Measurements from ENCODE around the gene EVX2. TPM values are rescaled to one million over a fixed set of nuclear protein-coding genes. Genes with fewer than 3 reads are reported as not detected.

Gene EVX2
- total and polyA plus RNA-seq, 2 of the 13 experiments (the other 11 are each of a cell fraction or from before 2014, with no cell fraction given): not detected

DNA sequence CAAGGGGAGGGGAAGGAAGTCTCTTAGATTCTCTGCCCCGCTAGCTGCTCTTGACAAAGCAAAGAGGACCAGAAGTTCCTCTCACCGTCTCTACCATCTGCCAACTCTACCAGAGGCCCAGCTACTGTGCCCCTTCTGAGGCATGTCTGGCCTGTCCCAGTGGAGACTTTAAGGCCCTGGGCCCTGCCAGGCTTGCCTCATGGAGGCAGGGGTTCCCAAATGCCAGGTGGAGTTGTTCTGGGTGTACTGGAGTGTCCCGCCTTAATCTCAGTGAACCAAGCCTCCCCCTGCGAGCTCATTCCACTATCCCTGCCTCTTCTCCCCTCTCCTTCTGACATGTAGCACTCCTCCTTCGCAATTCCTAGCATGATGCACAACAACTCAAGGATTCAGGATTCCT is 18.1 kb upstream of the EVX2 start:
- Histone ChIP-seq H3K27me3 (ENCODE audit: control insufficient read depth in 1 of 2, insufficient read depth in 2 of 2, low read length in 2 of 2) (peaks cover 38 to 99% of the 10 kb centered on the region in 2 experiments), H3K79me2 (ENCODE audit: insufficient read depth, low read length) (no peaks in the 10 kb centered on the region), H3K36me3 (replicated peaks in 1 of 2; ENCODE audit: control insufficient read depth in 1 of 2, insufficient read depth in 2 of 2, low read length in 2 of 2) (no peaks in the 10 kb centered on the region), H3K9me3 (ENCODE audit: low read length) (no peaks in the 10 kb centered on the region), H3K27ac (ENCODE audit: extremely low read length, insufficient read depth, low read length) (no peak overlapping the region), H3K4me1 (ENCODE audit: insufficient read depth, low read length) (peaks cover 12% of the 10 kb centered on the region), H3K4me3 (replicated peaks in 1 of 3; ENCODE audit: insufficient read depth in 1 of 3, low read depth in 2 of 3, low read length in 3 of 3) (no peak overlapping the region), H3K9ac (ENCODE audit: insufficient read depth, low read depth, low read length) (no peak overlapping the region), H4K20me1 (ENCODE audit: insufficient read depth, low read length) (no peaks in the 10 kb centered on the region; the same call in 1 of the 2 replicates), H3K4me2 (ENCODE audit: low read depth, low read length) (no peak overlapping the region), H2AFZ (ENCODE audit: low read length) (no peak overlapping the region)
- ATAC-seq: no peak
- no peak for FAIRE-seq
- no peak for DNase-seq (ENCODE audit: low spot score)
- no TSS peak for BruUV-seq (replicated peaks)
- intact Hi-C loops (cut with micrococcal nuclease; ENCODE audit: unreplicated experiment): no loop called here
- ChIA-PET CTCF (ENCODE audit: low intra/inter-chr PET ratio, low total read pairs) (no interaction called here), POLR2A (no interaction called here)
- in situ Hi-C loops (cut with HindIII; ENCODE audit: extremely low pct_ligation_motif_present, low pct_unique_long_range_greater_than_20kb): loop anchor here (10.0 kb wide), 1 partner anchor 1067 kb away; no protein-coding TSS in a partner anchor
- WGBS (ENCODE audit: low lambda C conversion rate): 21% methylated on average over 5 of the region's 5 CpGs
- TF ChIP-seq NR1H2 (CRISPR knock-in tag; IDR thresholded peaks at IDR 0.05; ENCODE audit: borderline replicate concordance, low read depth) (no peak), ZNF101 (CRISPR knock-in tag; IDR thresholded peaks at IDR 0.05; ENCODE audit: borderline replicate concordance, low read depth) (no peak), PITX1 (CRISPR knock-in tag; IDR thresholded peaks at IDR 0.05) (no peak), KDM4B (CRISPR knock-in tag; IDR thresholded peaks at IDR 0.05) (no peak), GATAD2A (CRISPR knock-in tag; IDR thresholded peaks at IDR 0.05) (no peak), ZSCAN25 (CRISPR knock-in tag; IDR thresholded peaks at IDR 0.05) (no peak), ZNF484 (CRISPR knock-in tag; IDR thresholded peaks at IDR 0.05; ENCODE audit: borderline replicate concordance, low read depth) (no peak), ELF1 (CRISPR knock-in tag; IDR thresholded peaks at IDR 0.05) (no peak), RNF2 (conservative IDR thresholded peaks at IDR 0.05; ENCODE audit: low read depth) (no peak), ESRRA (CRISPR knock-in tag; IDR thresholded peaks at IDR 0.05; ENCODE audit: low read depth) (no peak)
- TF ChIP-seq, protein P1, sequence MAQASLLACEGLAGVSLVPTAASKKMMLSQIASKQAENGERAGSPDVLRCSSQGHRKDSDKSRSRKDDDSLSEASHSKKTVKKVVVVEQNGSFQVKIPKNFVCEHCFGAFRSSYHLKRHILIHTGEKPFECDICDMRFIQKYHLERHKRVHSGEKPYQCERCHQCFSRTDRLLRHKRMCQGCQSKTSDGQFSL (CRISPR knock-in tag; IDR thresholded peaks at IDR 0.05): no peak
- TF ChIP-seq, protein P2, sequence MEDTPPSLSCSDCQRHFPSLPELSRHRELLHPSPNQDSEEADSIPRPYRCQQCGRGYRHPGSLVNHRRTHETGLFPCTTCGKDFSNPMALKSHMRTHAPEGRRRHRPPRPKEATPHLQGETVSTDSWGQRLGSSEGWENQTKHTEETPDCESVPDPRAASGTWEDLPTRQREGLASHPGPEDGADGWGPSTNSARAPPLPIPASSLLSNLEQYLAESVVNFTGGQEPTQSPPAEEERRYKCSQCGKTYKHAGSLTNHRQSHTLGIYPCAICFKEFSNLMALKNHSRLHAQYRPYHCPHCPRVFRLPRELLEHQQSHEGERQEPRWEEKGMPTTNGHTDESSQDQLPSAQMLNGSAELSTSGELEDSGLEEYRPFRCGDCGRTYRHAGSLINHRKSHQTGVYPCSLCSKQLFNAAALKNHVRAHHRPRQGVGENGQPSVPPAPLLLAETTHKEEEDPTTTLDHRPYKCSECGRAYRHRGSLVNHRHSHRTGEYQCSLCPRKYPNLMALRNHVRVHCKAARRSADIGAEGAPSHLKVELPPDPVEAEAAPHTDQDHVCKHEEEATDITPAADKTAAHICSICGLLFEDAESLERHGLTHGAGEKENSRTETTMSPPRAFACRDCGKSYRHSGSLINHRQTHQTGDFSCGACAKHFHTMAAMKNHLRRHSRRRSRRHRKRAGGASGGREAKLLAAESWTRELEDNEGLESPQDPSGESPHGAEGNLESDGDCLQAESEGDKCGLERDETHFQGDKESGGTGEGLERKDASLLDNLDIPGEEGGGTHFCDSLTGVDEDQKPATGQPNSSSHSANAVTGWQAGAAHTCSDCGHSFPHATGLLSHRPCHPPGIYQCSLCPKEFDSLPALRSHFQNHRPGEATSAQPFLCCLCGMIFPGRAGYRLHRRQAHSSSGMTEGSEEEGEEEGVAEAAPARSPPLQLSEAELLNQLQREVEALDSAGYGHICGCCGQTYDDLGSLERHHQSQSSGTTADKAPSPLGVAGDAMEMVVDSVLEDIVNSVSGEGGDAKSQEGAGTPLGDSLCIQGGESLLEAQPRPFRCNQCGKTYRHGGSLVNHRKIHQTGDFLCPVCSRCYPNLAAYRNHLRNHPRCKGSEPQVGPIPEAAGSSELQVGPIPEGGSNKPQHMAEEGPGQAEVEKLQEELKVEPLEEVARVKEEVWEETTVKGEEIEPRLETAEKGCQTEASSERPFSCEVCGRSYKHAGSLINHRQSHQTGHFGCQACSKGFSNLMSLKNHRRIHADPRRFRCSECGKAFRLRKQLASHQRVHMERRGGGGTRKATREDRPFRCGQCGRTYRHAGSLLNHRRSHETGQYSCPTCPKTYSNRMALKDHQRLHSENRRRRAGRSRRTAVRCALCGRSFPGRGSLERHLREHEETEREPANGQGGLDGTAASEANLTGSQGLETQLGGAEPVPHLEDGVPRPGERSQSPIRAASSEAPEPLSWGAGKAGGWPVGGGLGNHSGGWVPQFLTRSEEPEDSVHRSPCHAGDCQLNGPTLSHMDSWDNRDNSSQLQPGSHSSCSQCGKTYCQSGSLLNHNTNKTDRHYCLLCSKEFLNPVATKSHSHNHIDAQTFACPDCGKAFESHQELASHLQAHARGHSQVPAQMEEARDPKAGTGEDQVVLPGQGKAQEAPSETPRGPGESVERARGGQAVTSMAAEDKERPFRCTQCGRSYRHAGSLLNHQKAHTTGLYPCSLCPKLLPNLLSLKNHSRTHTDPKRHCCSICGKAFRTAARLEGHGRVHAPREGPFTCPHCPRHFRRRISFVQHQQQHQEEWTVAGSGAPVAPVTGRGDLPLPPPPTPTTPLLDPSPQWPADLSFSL (CRISPR knock-in tag; IDR thresholded peaks at IDR 0.05): no peak
- TF ChIP-seq, protein P3, sequence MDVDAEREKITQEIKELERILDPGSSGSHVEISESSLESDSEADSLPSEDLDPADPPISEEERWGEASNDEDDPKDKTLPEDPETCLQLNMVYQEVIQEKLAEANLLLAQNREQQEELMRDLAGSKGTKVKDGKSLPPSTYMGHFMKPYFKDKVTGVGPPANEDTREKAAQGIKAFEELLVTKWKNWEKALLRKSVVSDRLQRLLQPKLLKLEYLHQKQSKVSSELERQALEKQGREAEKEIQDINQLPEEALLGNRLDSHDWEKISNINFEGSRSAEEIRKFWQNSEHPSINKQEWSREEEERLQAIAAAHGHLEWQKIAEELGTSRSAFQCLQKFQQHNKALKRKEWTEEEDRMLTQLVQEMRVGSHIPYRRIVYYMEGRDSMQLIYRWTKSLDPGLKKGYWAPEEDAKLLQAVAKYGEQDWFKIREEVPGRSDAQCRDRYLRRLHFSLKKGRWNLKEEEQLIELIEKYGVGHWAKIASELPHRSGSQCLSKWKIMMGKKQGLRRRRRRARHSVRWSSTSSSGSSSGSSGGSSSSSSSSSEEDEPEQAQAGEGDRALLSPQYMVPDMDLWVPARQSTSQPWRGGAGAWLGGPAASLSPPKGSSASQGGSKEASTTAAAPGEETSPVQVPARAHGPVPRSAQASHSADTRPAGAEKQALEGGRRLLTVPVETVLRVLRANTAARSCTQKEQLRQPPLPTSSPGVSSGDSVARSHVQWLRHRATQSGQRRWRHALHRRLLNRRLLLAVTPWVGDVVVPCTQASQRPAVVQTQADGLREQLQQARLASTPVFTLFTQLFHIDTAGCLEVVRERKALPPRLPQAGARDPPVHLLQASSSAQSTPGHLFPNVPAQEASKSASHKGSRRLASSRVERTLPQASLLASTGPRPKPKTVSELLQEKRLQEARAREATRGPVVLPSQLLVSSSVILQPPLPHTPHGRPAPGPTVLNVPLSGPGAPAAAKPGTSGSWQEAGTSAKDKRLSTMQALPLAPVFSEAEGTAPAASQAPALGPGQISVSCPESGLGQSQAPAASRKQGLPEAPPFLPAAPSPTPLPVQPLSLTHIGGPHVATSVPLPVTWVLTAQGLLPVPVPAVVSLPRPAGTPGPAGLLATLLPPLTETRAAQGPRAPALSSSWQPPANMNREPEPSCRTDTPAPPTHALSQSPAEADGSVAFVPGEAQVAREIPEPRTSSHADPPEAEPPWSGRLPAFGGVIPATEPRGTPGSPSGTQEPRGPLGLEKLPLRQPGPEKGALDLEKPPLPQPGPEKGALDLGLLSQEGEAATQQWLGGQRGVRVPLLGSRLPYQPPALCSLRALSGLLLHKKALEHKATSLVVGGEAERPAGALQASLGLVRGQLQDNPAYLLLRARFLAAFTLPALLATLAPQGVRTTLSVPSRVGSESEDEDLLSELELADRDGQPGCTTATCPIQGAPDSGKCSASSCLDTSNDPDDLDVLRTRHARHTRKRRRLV (CRISPR knock-in tag; IDR thresholded peaks at IDR 0.05): no peak

Measured in HepG2 (cell line).